Prostate gland (tissue), 2 donors: ENCODE results near the gene DHRS1.
A peak's percentile ranks its signal among the peaks of the same experiment; 100 is the strongest.

ENCODE experiments used
- POLR2A ChIP-seq: fragments of 450-650 bp; IDR thresholded peaks from one replicate; pipeline ENCODE4 v1.6.1; 2016; ENCODE audit warnings: antibody characterized with exemption, mild to moderate bottlenecking
- POLR2AphosphoS5 ChIP-seq: sonication (generic); formaldehyde crosslinking; IDR thresholded peaks from one replicate; pipeline ENCODE4 v1.6.1; 2017; ENCODE audit warnings: antibody characterized with exemption
- TF ChIP-seq, protein P1 (sequence below), 4 experiments: fragments of 200-600 bp in 2 of 4; fragments of 450-650 bp in 2 of 4; sonication (generic) in 2 of 4; IDR thresholded peaks; 1 replicate in 3 of 4; 2 replicates in 1 of 4; pipeline ENCODE4 v1.5.1; 2016 to 2019; ENCODE audit warnings: antibody characterized with exemption in 4 of 4, mild to moderate bottlenecking in 2 of 4, moderate library complexity in 2 of 4

DNA sequence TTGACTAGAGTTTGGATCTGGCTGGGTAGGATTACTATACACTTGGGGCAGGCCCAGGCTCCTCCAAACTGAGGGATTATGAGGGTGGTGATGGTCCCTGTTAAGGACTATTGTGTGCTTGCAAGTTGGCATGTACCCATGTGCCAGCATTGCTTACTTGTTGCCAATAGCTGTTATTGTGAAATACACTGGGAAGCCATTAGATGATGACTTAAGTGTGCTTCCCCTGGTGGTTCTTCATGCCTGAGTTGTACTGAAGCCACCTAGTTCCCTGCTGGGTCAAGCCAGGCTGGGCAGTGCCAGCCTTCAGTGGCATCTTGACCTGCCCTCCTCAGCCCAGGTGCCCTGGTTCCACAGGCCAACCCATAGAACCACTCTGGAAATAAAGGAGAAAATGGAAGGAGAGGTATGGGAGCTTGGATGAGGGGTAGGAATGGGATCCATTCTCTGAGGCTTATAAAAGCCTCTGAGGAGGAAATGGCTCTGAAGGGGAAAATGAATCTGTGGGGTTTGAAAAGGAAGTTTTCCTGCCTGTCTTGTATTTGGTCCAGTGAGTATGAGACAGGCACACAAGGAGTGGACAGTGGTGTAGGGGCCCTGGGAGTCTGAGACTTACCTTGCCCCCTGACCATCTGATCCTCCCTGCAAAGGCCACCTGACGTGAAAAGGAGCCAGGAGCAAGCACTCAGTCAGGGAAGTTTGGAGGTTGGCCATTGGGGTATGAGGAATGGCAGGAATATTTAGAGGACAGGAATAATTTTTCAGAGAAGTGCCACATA is 12.4 kb upstream of the DHRS1 start:
- TF ChIP-seq, protein P1, sequence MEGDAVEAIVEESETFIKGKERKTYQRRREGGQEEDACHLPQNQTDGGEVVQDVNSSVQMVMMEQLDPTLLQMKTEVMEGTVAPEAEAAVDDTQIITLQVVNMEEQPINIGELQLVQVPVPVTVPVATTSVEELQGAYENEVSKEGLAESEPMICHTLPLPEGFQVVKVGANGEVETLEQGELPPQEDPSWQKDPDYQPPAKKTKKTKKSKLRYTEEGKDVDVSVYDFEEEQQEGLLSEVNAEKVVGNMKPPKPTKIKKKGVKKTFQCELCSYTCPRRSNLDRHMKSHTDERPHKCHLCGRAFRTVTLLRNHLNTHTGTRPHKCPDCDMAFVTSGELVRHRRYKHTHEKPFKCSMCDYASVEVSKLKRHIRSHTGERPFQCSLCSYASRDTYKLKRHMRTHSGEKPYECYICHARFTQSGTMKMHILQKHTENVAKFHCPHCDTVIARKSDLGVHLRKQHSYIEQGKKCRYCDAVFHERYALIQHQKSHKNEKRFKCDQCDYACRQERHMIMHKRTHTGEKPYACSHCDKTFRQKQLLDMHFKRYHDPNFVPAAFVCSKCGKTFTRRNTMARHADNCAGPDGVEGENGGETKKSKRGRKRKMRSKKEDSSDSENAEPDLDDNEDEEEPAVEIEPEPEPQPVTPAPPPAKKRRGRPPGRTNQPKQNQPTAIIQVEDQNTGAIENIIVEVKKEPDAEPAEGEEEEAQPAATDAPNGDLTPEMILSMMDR (IDR thresholded peaks at IDR 0.05) = no peak
- TF ChIP-seq POLR2A (no peak), POLR2AphosphoS5 (peak; percentile 37)
